ENCODE data around the gene SPAG9. TPM values are rescaled to one million over a fixed set of nuclear protein-coding genes. Genes with fewer than 3 reads are reported as not detected.

The SPAG9 gene
- total and polyA plus RNA-seq, 2 experiments from 2014 or later = 13.7 to 45.0 TPM

DNA sequence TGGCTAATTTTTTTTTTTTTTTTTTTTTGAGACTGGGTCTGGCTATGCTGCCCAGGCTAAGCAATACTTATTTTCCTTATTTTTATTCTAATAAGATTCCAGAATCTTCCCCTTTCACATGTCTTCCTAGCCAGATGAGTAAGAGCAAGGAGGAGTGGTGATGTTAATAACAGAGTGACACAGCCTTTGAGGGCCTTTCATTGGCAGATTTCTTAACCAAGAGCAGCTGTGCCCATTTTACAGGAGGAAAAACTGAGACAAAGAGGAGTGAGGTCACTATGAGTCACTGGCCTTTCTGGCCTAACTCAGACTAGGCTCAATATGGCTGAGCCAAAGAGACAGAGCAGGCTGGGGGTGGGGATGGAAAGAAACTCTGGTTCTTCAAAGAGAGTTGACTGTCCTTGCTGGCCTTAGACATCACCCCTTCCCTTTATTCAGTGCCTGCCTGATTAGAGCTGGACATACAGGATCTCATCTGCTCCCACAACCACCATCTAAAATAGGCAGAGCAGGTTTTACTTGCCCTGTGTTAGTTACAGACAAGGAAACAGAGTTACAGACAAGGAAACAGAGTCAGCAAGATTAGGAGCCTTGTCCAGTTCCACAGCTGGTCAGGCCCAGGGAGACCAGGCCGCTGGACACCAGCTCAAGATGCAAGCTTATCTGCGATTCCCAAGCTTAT is 204.5 kb downstream of the SPAG9 start:
- H3K36me3 ChIP-seq (ENCODE audit: insufficient read depth) = no peaks in the 10 kb centered on the region
- Mint-ChIP-seq H3K36me3 (ENCODE audit: low read depth) (no peaks in the 10 kb centered on the region), H3K27me3 (ENCODE audit: insufficient read depth, low read depth, poor library complexity) (peaks cover 18% of the 10 kb centered on the region), H3K9me3 (no peaks in the 10 kb centered on the region), H3K4me3 (no peak overlapping the region), H3K27ac (no peak overlapping the region), H3K4me1 (peaks cover 66% of the 10 kb centered on the region)
- peak overlapping the region; percentile 56; the same call in 1 of the 2 replicates for H2AFZ ChIP-seq
- no peaks in the 10 kb centered on the region for H3K9me2 ChIP-seq (ENCODE audit: insufficient read depth)
- no peak overlapping the region for H3K4me3 ChIP-seq
- no peak for ATAC-seq
- H3K27me3 ChIP-seq (ENCODE audit: insufficient read depth) = no peaks in the 10 kb centered on the region
- DNase-seq (ENCODE audit: low spot score) = no peak
- peaks cover 21% of the 10 kb centered on the region for H3K4me1 ChIP-seq (ENCODE audit: insufficient read depth)
- H4K20me1 ChIP-seq (replicated peaks; ENCODE audit: insufficient read depth) = no peaks in the 10 kb centered on the region
- H3K4me2 ChIP-seq = no peak overlapping the region
- no peaks in the 10 kb centered on the region for H3K79me2 ChIP-seq (replicated peaks; ENCODE audit: insufficient read depth)
- H3F3A ChIP-seq (replicated peaks; ENCODE audit: low read depth) = no peaks in the 10 kb centered on the region
- TF ChIP-seq, protein P1, sequence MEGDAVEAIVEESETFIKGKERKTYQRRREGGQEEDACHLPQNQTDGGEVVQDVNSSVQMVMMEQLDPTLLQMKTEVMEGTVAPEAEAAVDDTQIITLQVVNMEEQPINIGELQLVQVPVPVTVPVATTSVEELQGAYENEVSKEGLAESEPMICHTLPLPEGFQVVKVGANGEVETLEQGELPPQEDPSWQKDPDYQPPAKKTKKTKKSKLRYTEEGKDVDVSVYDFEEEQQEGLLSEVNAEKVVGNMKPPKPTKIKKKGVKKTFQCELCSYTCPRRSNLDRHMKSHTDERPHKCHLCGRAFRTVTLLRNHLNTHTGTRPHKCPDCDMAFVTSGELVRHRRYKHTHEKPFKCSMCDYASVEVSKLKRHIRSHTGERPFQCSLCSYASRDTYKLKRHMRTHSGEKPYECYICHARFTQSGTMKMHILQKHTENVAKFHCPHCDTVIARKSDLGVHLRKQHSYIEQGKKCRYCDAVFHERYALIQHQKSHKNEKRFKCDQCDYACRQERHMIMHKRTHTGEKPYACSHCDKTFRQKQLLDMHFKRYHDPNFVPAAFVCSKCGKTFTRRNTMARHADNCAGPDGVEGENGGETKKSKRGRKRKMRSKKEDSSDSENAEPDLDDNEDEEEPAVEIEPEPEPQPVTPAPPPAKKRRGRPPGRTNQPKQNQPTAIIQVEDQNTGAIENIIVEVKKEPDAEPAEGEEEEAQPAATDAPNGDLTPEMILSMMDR (conservative IDR thresholded peaks at IDR 0.05; ENCODE audit: low read depth in 2 of 2) = no peak
- no peak for TF ChIP-seq CREB1 (CRISPR knock-in tag; IDR thresholded peaks at IDR 0.05; ENCODE audit: low read depth)
- TF ChIP-seq JUNB (IDR thresholded peaks at IDR 0.05; ENCODE audit: unreplicated experiment) = no peak
- TF ChIP-seq, protein P2, sequence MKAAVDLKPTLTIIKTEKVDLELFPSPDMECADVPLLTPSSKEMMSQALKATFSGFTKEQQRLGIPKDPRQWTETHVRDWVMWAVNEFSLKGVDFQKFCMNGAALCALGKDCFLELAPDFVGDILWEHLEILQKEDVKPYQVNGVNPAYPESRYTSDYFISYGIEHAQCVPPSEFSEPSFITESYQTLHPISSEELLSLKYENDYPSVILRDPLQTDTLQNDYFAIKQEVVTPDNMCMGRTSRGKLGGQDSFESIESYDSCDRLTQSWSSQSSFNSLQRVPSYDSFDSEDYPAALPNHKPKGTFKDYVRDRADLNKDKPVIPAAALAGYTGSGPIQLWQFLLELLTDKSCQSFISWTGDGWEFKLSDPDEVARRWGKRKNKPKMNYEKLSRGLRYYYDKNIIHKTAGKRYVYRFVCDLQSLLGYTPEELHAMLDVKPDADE (IDR thresholded peaks at IDR 0.05) = no peak
- TF ChIP-seq NANOG (IDR thresholded peaks at IDR 0.05; ENCODE audit: borderline replicate concordance) = no peak
- TF ChIP-seq, protein P3, sequence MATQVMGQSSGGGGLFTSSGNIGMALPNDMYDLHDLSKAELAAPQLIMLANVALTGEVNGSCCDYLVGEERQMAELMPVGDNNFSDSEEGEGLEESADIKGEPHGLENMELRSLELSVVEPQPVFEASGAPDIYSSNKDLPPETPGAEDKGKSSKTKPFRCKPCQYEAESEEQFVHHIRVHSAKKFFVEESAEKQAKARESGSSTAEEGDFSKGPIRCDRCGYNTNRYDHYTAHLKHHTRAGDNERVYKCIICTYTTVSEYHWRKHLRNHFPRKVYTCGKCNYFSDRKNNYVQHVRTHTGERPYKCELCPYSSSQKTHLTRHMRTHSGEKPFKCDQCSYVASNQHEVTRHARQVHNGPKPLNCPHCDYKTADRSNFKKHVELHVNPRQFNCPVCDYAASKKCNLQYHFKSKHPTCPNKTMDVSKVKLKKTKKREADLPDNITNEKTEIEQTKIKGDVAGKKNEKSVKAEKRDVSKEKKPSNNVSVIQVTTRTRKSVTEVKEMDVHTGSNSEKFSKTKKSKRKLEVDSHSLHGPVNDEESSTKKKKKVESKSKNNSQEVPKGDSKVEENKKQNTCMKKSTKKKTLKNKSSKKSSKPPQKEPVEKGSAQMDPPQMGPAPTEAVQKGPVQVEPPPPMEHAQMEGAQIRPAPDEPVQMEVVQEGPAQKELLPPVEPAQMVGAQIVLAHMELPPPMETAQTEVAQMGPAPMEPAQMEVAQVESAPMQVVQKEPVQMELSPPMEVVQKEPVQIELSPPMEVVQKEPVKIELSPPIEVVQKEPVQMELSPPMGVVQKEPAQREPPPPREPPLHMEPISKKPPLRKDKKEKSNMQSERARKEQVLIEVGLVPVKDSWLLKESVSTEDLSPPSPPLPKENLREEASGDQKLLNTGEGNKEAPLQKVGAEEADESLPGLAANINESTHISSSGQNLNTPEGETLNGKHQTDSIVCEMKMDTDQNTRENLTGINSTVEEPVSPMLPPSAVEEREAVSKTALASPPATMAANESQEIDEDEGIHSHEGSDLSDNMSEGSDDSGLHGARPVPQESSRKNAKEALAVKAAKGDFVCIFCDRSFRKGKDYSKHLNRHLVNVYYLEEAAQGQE (IDR thresholded peaks at IDR 0.05; ENCODE audit: unreplicated experiment) = no peak
- no peak for TF ChIP-seq POLR2AphosphoS5 (IDR thresholded peaks at IDR 0.05; ENCODE audit: low read depth)
- no peak for TF ChIP-seq EZH2phosphoT487 (IDR thresholded peaks at IDR 0.05; ENCODE audit: unreplicated experiment)
- TF ChIP-seq EZH2 (IDR thresholded peaks at IDR 0.05; ENCODE audit: low read depth, unreplicated experiment) = no peak
- H3K27ac ChIP-seq (ENCODE audit: low read depth) = no peak overlapping the region
